ENCODE measurements around the gene C1orf50.
A peak's percentile ranks its signal among the peaks of the same experiment; 100 is the strongest.
"Not testable (repeated sequence)": the region's sequence is repeated elsewhere in the genome, so short reads cannot be mapped to it uniquely, and the experiment has no call there.

C1orf50 gene

GRCh38 chr1:42766741-42767509 lies at the start of gene C1orf50, which contains the start of gene P3H1:
Gene C1orf50 (plus strand): TSS chr1:42767249. CDS start chr1:42767312, 63 bp downstream.
Gene P3H1 (minus strand): TSS chr1:42767028. CDS start chr1:42766971, 57 bp downstream.
- peak; percentile 99 for DNase-seq (ENCODE audit: low read depth, low spot score)

- no peak for DNase-seq (ENCODE audit: low read depth, low spot score)
Observed at GRCh38 chr1:42720868-42721267, 46.2 kb upstream of the C1orf50 start.

- DNase-seq (ENCODE audit: low read depth, low spot score) = no peak
Observed at GRCh38 chr1:42721926-42722325, 45.1 kb upstream of the C1orf50 start.

- DNase-seq (ENCODE audit: low read depth, low spot score) = not testable (repeated sequence)
Observed at GRCh38 chr1:42722403-42722802, 44.6 kb upstream of the C1orf50 start.

- no peak for DNase-seq (ENCODE audit: low read depth, low spot score)
Observed at GRCh38 chr1:42723511-42723910, 43.5 kb upstream of the C1orf50 start.

GRCh38 chr1:42725820-42726219 lies 41.2 kb upstream of the C1orf50 start:
- not testable (repeated sequence) for DNase-seq (ENCODE audit: low read depth, low spot score)

GRCh38 chr1:42730002-42730401 lies 37.0 kb upstream of the C1orf50 start:
- no peak for DNase-seq (ENCODE audit: low read depth, low spot score)

- DNase-seq (ENCODE audit: low read depth, low spot score) = no peak
Observed at GRCh38 chr1:42730988-42731387, 36.1 kb upstream of the C1orf50 start.

- no peak for DNase-seq (ENCODE audit: low read depth, low spot score)
Observed at GRCh38 chr1:42731585-42731984, 35.5 kb upstream of the C1orf50 start.

GRCh38 chr1:42732126-42732680 lies 34.8 kb upstream of the C1orf50 start:
- no peak for DNase-seq (ENCODE audit: low read depth, low spot score)

GRCh38 chr1:42733415-42734200 lies 33.4 kb upstream of the C1orf50 start:
- no peak for DNase-seq (ENCODE audit: low read depth, low spot score)

- DNase-seq (ENCODE audit: low read depth, low spot score) = no peak
Observed at GRCh38 chr1:42734201-42735035, 32.6 kb upstream of the C1orf50 start.

GRCh38 chr1:42735056-42735455 lies 32.0 kb upstream of the C1orf50 start:
- no peak for DNase-seq (ENCODE audit: low read depth, low spot score)

- no peak for DNase-seq (ENCODE audit: low read depth, low spot score)
Observed at GRCh38 chr1:42735477-42736105, 31.5 kb upstream of the C1orf50 start.

- no peak for DNase-seq (ENCODE audit: low read depth, low spot score)
Observed at GRCh38 chr1:42736152-42736551, 30.9 kb upstream of the C1orf50 start.

GRCh38 chr1:42736571-42737200 lies 30.4 kb upstream of the C1orf50 start:
- no peak for DNase-seq (ENCODE audit: low read depth, low spot score)

GRCh38 chr1:42737257-42737656 lies 29.8 kb upstream of the C1orf50 start:
- no peak for DNase-seq (ENCODE audit: low read depth, low spot score)

- DNase-seq (ENCODE audit: low read depth, low spot score) = no peak
Observed at GRCh38 chr1:42737986-42738677, 28.9 kb upstream of the C1orf50 start.

- no peak for DNase-seq (ENCODE audit: low read depth, low spot score)
Observed at GRCh38 chr1:42738678-42739226, 28.3 kb upstream of the C1orf50 start.

Data from smooth muscle cell of the brain vasculature (primary cell).